HepG2 (cell line): ENCODE results near the gene FAM222B. TPM values are rescaled to one million over a fixed set of nuclear protein-coding genes. Genes with fewer than 3 reads are reported as not detected.

ENCODE experiments used
- AKNA ChIP-seq: sonication (generic); formaldehyde crosslinking; IDR thresholded peaks from 2 replicates; pipeline ENCODE4 v1.4.0; 2020; ENCODE audit warnings: missing genetic modification reagents, borderline replicate concordance
- CEBPG ChIP-seq: IDR thresholded peaks from 2 replicates; pipeline ENCODE4 v1.6.1; 2016
- CENPT ChIP-seq: sonication (generic); formaldehyde crosslinking; IDR thresholded peaks from 2 replicates; pipeline ENCODE4 v1.8.0; 2022; ENCODE audit warnings: low read depth, mild to moderate bottlenecking, moderate library complexity, missing genetic modification reagents
- DMTF1 ChIP-seq: sonication (generic); formaldehyde crosslinking; IDR thresholded peaks from 2 replicates; pipeline ENCODE4 v1.4.0; 2020; ENCODE audit warnings: mild to moderate bottlenecking, missing genetic modification reagents
- EED ChIP-seq: sonication (generic); formaldehyde crosslinking; IDR thresholded peaks from 2 replicates; pipeline ENCODE4 v1.5.0; 2020; ENCODE audit warnings: mild to moderate bottlenecking, missing genetic modification reagents
- HNRNPLL ChIP-seq: fragments of 200-400 bp; formaldehyde crosslinking; IDR thresholded peaks from 2 replicates; pipeline ENCODE4 v1.6.1; 2017; ENCODE audit warnings: mild to moderate bottlenecking, low read depth, low read length; ENCODE audit not compliant: poor library complexity, severe bottlenecking
- KDM2A ChIP-seq: sonication (generic); formaldehyde crosslinking; IDR thresholded peaks from 2 replicates; pipeline ENCODE4 v1.4.0; 2020; ENCODE audit warnings: low read depth, missing genetic modification reagents, borderline replicate concordance
- NFE2L1 ChIP-seq: sonication (generic); formaldehyde crosslinking; IDR thresholded peaks from 2 replicates; pipeline ENCODE4 v1.4.0; 2020; ENCODE audit warnings: missing genetic modification reagents, mild to moderate bottlenecking, borderline replicate concordance
- TAF15 ChIP-seq: fragments of 200-400 bp; formaldehyde crosslinking; IDR thresholded peaks from one replicate; pipeline ENCODE4 v1.6.1; 2018; ENCODE audit warnings: mild to moderate bottlenecking, low read depth, low read length; ENCODE audit not compliant: poor library complexity, severe bottlenecking
- YEATS2 ChIP-seq: sonication (generic); formaldehyde crosslinking; IDR thresholded peaks from 2 replicates; pipeline ENCODE4 v1.4.0; 2020; ENCODE audit warnings: missing genetic modification reagents, borderline replicate concordance
- ZBED4 ChIP-seq: sonication (generic); formaldehyde crosslinking; IDR thresholded peaks from 2 replicates; pipeline ENCODE4 v1.4.0; 2020; ENCODE audit warnings: missing genetic modification reagents, borderline replicate concordance
- ZMYM2 ChIP-seq: sonication (generic); formaldehyde crosslinking; IDR thresholded peaks from 2 replicates; pipeline ENCODE4 v1.8.0; 2022; ENCODE audit warnings: mild to moderate bottlenecking, missing genetic modification reagents
- ZNF124 ChIP-seq: sonication (generic); formaldehyde crosslinking; IDR thresholded peaks from 2 replicates; pipeline ENCODE4 v1.4.0; 2020; ENCODE audit warnings: missing genetic modification reagents
- ZNF296 ChIP-seq: sonication (generic); formaldehyde crosslinking; conservative IDR thresholded peaks from 2 replicates; pipeline ENCODE4 v1.5.0; 2020; ENCODE audit warnings: mild to moderate bottlenecking, missing genetic modification reagents
- ZNF329 ChIP-seq: sonication (generic); formaldehyde crosslinking; IDR thresholded peaks from 2 replicates; pipeline ENCODE4 v1.9.0; 2021; ENCODE audit warnings: low read depth, mild to moderate bottlenecking, missing genetic modification reagents
- polyA plus RNA-seq, 8 experiments: library from polyadenylated mRNA; depleted of rRNA in 3 of 8; stranded (reverse) in 7 of 8; unstranded in 1 of 8; fragments of >200 nt; fragmentation: Illumina TruSeq in 4 of 8; extraction: Trizol in 4 of 8; gene quantifications; 2 replicates each; pipeline versions ENCODE4 v1.2.1 to v1.2.3, GENCODE V29; 2011 to 2016; ENCODE audit warnings: low read depth in 4 of 8, missing spikeins in 1 of 8, mixed read lengths in 1 of 8; ENCODE audit not compliant: insufficient read depth in 1 of 8
- total RNA-seq, 5 experiments: library from RNA; depleted of rRNA; stranded (reverse); fragments of >200 nt; fragmentation: Illumina TruSeq; extraction: Trizol; gene quantifications; 2 replicates each; pipeline ENCODE4 v1.2.3, GENCODE V29; 2016; ENCODE audit warnings: low read depth in 1 of 5

FAM222B gene
- total and polyA plus RNA-seq, 2 of the 13 experiments (the other 11 are each of a cell fraction or from before 2014, with no cell fraction given) = 3.5 to 7.3 TPM

GRCh38 chr17:28744972-28745785 is 97.4 kb downstream of the FAM222B start (continued):
- TF ChIP-seq ZBED4 (CRISPR knock-in tag) = peak; percentile 58; the same call in 1 of the 2 replicates
- no peak for TF ChIP-seq YEATS2 (CRISPR knock-in tag)
- TF ChIP-seq ZNF329 (CRISPR knock-in tag) = no peak
- TF ChIP-seq EED (CRISPR knock-in tag) = no peak
- TF ChIP-seq NFE2L1 = no peak
- TF ChIP-seq ZNF124 (CRISPR knock-in tag) = no peak
- TF ChIP-seq TAF15 = peak; percentile 30
- no peak for TF ChIP-seq ZMYM2 (CRISPR knock-in tag)
- TF ChIP-seq AKNA (CRISPR knock-in tag) = no peak
- TF ChIP-seq CEBPG = 0 out of 2 replicates have a peak, but pooled peaks have one; percentile 9
- TF ChIP-seq KDM2A (CRISPR knock-in tag) = peak; percentile 59; the same call in 1 of the 2 replicates
- TF ChIP-seq CENPT (CRISPR knock-in tag) = no peak
- no peak for TF ChIP-seq DMTF1 (CRISPR knock-in tag)
- TF ChIP-seq ZNF296 (CRISPR knock-in tag) = no peak
- TF ChIP-seq HNRNPLL = peak; percentile 56
